BLaER1 (cell line): Measurements from ENCODE around the gene LRRC38.
A peak's percentile ranks its signal among the peaks of the same experiment; 100 is the strongest.
"Not testable (repeated sequence)": the region's sequence is repeated elsewhere in the genome, so short reads cannot be mapped to it uniquely, and the experiment has no call there.

Experiments
- H3K27ac ChIP-seq: shearing (Covaris generic); formaldehyde crosslinking; 2 replicates; pipeline ENCODE4 v1.8.1; 2022
- H3K27me3 ChIP-seq: shearing (Covaris generic); formaldehyde crosslinking; 2 replicates; pipeline ENCODE4 v1.8.1; 2022
- H3K36me3 ChIP-seq: shearing (Covaris generic); formaldehyde crosslinking; 2 replicates; pipeline ENCODE4 v1.8.1; 2022
- H3K4me1 ChIP-seq: shearing (Covaris generic); formaldehyde crosslinking; 2 replicates; pipeline ENCODE4 v1.8.1; 2022
- H3K4me2 ChIP-seq: shearing (Covaris generic); formaldehyde crosslinking; 2 replicates; pipeline ENCODE4 v1.8.1; 2022
- H3K4me3 ChIP-seq: shearing (Covaris generic); formaldehyde crosslinking; 2 replicates; pipeline ENCODE4 v1.8.1; 2022
- H3K9ac ChIP-seq: shearing (Covaris generic); formaldehyde crosslinking; 2 replicates; pipeline ENCODE4 v1.8.1; 2022
- H3K9me3 ChIP-seq: shearing (Covaris generic); formaldehyde crosslinking; 2 replicates; pipeline ENCODE4 v1.8.1; 2022
- H4K20me1 ChIP-seq: shearing (Covaris generic); formaldehyde crosslinking; 2 replicates; pipeline ENCODE4 v1.8.1; 2022
- Cebpa-rat ChIP-seq: shearing (Covaris generic); IDR thresholded peaks from 2 replicates; pipeline ENCODE4 v1.8.1; 2022

Gene LRRC38

DNA sequence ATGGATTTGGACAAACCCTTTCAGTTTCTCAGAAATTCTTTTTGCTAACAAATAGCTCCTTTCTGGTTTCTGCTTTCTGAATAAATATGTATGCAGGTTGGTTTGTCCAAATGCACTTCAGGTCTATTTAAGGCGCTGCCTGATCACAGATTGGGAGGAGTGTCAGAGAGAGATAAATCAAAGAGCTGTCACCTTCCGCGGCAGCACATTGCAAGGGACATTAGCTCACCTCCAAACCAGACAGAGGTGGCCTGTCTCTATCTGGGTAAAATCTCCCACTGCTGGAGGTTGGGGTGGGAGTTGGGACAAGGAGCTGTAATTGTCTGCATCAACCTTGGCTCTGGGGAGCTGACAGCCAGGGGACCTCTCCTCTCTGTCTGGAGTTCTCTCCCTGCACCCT, 78.3 kb downstream of the LRRC38 start:
- H4K20me1 ChIP-seq, result no peaks in the 10 kb centered on the region
- peaks cover 24% of the 10 kb centered on the region for H3K4me1 ChIP-seq
- no peak overlapping the region for H3K9ac ChIP-seq
- H3K4me2 ChIP-seq, result no peak overlapping the region
- H3K36me3 ChIP-seq, result peaks cover 3% of the 10 kb centered on the region; the same call in 1 of the 2 replicates
- peaks cover 24% of the 10 kb centered on the region for H3K9me3 ChIP-seq
- H3K27ac ChIP-seq, result no peak overlapping the region
- TF ChIP-seq Cebpa-rat, result no peak
- H3K4me3 ChIP-seq, result no peak overlapping the region
- no peaks in the 10 kb centered on the region for H3K27me3 ChIP-seq

DNA sequence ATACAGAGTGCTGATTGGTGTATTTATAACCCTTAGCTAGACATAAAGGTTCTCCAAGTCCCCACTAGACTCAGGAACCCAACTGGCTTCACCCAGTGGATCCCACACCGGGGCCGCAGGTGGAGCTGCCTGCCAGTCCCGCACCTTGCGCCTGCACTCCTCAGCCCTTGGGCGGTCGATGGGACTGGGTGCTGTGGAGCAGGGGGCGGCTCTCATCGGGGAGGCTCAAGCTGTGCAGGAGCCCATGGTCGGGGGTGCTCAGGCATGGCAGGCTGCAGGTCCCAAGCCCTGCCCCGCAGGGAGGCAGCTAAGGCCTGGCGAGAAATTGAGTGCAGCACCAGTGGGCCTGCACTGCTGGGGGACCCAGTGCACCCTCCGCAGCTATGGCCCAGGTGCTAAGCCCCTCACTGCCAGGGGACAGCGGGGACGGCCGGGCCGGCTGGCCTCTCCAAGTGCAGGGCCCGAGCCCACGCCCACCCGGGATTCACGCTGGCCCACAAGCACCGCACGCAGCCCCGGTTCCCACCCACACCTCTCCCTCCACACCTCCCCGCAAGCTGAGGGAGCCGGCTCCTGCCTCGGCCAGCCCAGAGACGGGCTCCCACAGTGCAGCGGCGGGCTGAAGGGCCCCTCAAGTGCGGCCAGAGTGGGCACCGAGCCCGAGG, 80.0 kb downstream of the LRRC38 start:
- not testable (repeated sequence) for H3K4me3 ChIP-seq, H3K4me2 ChIP-seq, H3K9ac ChIP-seq, H3K27me3 ChIP-seq, H3K36me3 ChIP-seq, H3K27ac ChIP-seq, H4K20me1 ChIP-seq
- peaks cover 31% of the 10 kb centered on the region for H3K9me3 ChIP-seq
- H3K4me1 ChIP-seq, result peaks cover 24% of the 10 kb centered on the region

- Histone ChIP-seq H3K36me3 (peaks cover 3% of the 10 kb centered on the region; the same call in 1 of the 2 replicates), H3K9me3 (peaks cover 31% of the 10 kb centered on the region), H3K4me1 (peaks cover 24% of the 10 kb centered on the region), H3K4me2 (peak overlapping the region; percentile 51), H3K9ac (no peak overlapping the region), H3K27ac (no peak overlapping the region), H4K20me1 (no peaks in the 10 kb centered on the region), H3K27me3 (no peaks in the 10 kb centered on the region), H3K4me3 (no peak overlapping the region)
- TF ChIP-seq Cebpa-rat, result no peak
These were observed 81.6 kb downstream of the LRRC38 start for GRCh38 chr1:13432251-13432650.

DNA sequence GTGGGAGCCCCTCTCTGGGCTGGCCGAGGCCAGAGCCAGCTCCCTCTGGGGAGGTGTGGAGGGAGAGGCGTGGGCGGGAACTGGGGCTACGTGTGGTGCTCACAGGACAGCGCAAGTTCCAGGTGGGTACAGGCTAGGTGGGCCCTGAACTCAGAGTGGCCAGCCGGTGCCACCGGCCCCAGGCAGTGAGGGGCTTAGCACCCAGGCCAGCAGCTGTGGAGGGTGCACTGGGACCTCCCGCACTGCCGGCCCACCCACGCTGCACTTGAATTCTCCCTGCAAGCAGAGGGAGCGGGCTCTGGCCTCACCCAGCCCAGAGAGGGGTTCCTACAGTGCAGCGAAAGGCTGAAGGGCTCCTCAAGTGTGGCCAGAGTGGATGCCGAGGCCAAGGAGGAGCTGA, 83.3 kb downstream of the LRRC38 start:
- Histone ChIP-seq H3K4me1 (peaks cover 24% of the 10 kb centered on the region), H4K20me1 (no peaks in the 10 kb centered on the region), H3K27ac (no peak overlapping the region), H3K27me3 (no peaks in the 10 kb centered on the region), H3K4me2 (0 out of 2 replicates have a peak overlapping the region, but pooled peaks have one; percentile 51), H3K9ac (no peak overlapping the region), H3K4me3 (no peak overlapping the region), H3K9me3 (peaks cover 31% of the 10 kb centered on the region), H3K36me3 (peaks cover 3% of the 10 kb centered on the region; the same call in 1 of the 2 replicates)
- no peak for TF ChIP-seq Cebpa-rat
